K562 (cell line): ENCODE data around the gene AK4. TPM values are rescaled to one million over a fixed set of nuclear protein-coding genes. Genes with fewer than 3 reads are reported as not detected.

Experiments
- CCNT2 ChIP-seq: IDR thresholded peaks from 2 replicates; pipeline ENCODE4 v1.6.1; 2011; ENCODE audit warnings: borderline replicate concordance, low read depth, mild to moderate bottlenecking, moderate library complexity, mixed read lengths, low read length; ENCODE audit not compliant: insufficient read length; ENCODE audit errors: extremely low read depth
- ELF4 ChIP-seq: fragments of 450-650 bp; formaldehyde crosslinking; IDR thresholded peaks from 2 replicates; pipeline ENCODE4 v1.4.0; 2022; ENCODE audit warnings: missing genetic modification characterization
- EP400 ChIP-seq: fragments of 450-650 bp; IDR thresholded peaks from 2 replicates; pipeline ENCODE4 v1.6.1; 2017; ENCODE audit warnings: antibody characterized with exemption, mild to moderate bottlenecking, moderate library complexity
- FOSL1 ChIP-seq: fragments of 200-800 bp; sonication (Bioruptor generic); conservative IDR thresholded peaks from 2 replicates; pipeline ENCODE4 v1.6.1; 2016; ENCODE audit warnings: missing genetic modification characterization, missing compliant biosample characterization
- ID3 ChIP-seq, 2 experiments: fragments of 250-450 bp in 1 of 2; fragments of 450-650 bp in 1 of 2; sonication (Bioruptor Pico) in 1 of 2; IDR thresholded peaks; 2 replicates each; pipeline versions ENCODE4 v1.6.1 to v1.8.0; 2016 to 2021; ENCODE audit warnings: mild to moderate bottlenecking in 2 of 2, moderate library complexity in 2 of 2, missing compliant biosample characterization in 1 of 2, missing genetic modification characterization in 1 of 2
- NR4A1 ChIP-seq, 2 experiments: fragments of 250-450 bp in 1 of 2; fragments of 450-650 bp in 1 of 2; sonication (Bioruptor Pico) in 1 of 2; IDR thresholded peaks; 2 replicates each; pipeline versions ENCODE4 v1.4.0 to v1.6.1; 2016 to 2020; ENCODE audit warnings: mild to moderate bottlenecking in 2 of 2, missing compliant biosample characterization in 1 of 2, missing genetic modification characterization in 1 of 2, moderate library complexity in 1 of 2
- RFX5 ChIP-seq: IDR thresholded peaks from 2 replicates; pipeline ENCODE4 v1.6.1; 2011; ENCODE audit warnings: low read depth, mild to moderate bottlenecking, improper control_type of control experiment, low read length
- TCF15 ChIP-seq: fragments of 250-450 bp; sonication (Bioruptor Pico); IDR thresholded peaks from 2 replicates; pipeline ENCODE4 v1.8.0; 2022; ENCODE audit warnings: moderate library complexity, mild to moderate bottlenecking, inconsistent platforms
- ZBTB12 ChIP-seq: fragments of 250-450 bp; sonication (Bioruptor Pico); IDR thresholded peaks from 2 replicates; pipeline ENCODE4 v1.4.0; 2020
- ZNF445 ChIP-seq: fragments of 250-450 bp; sonication (Bioruptor Pico); IDR thresholded peaks from 2 replicates; pipeline ENCODE4 v1.4.0; 2020; ENCODE audit warnings: low read depth, mild to moderate bottlenecking, moderate library complexity
- ZNF589 ChIP-seq: fragments of 200-800 bp; sonication (Bioruptor generic); IDR thresholded peaks from 2 replicates; pipeline ENCODE4 v1.6.1; 2016; ENCODE audit warnings: low read depth, missing genetic modification characterization, missing compliant biosample characterization
- polyA plus RNA-seq, 8 experiments: library from polyadenylated mRNA; depleted of rRNA in 4 of 8; stranded (reverse) in 5 of 8; unstranded in 3 of 8; fragments of >200 nt; fragmentation: Nextera tagmentation in 2 of 8; fragmentation: Illumina TruSeq in 1 of 8; extraction: Ambion mirVana in 2 of 8; extraction: Trizol in 1 of 8; gene quantifications; 2 replicates each; pipeline versions ENCODE4 v1.2.1 to v1.2.3, GENCODE V29; 2011 to 2014; ENCODE audit warnings: inconsistent platforms in 1 of 8, missing spikeins in 1 of 8
- total RNA-seq, 7 experiments: library from RNA; depleted of rRNA in 6 of 7; stranded (reverse); fragments of >200 nt in 6 of 7; fragmentation: Illumina TruSeq in 2 of 7; extraction: Trizol in 2 of 7; gene quantifications; 2 replicates each; pipeline versions ENCODE4 v1.2.1 to v1.2.3, GENCODE V29; 2011 to 2021; ENCODE audit warnings: low replicate concordance in 1 of 7
- TF ChIP-seq, protein P1 (sequence below): fragments of 450-650 bp; IDR thresholded peaks from 2 replicates; pipeline ENCODE4 v1.6.1; 2016; ENCODE audit warnings: mild to moderate bottlenecking, moderate library complexity

The AK4 gene
- total and polyA plus RNA-seq, 9 of the 15 experiments (the other 6 are each of a cell fraction or from before 2014, with no cell fraction given): 10.4 to 96.6 (median 21.5) TPM

DNA sequence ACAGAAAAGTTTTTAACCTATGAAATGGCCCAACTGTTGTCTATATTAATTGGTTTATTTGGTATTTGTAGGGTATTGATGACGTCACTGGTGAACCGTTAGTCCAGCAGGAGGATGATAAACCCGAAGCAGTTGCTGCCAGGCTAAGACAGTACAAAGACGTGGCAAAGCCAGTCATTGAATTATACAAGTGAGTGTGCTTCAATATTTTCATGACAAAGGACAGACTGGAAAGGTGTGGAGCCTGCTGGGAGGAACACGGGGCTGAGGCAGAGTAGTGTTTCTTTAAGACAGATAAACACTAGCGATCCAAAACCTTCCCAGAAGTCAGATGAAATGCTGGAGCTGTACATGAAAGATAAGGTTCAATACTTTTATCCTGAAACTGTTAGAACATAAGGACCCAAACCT, 76.7 kb downstream of the AK4 start (continued):
- no peak for TF ChIP-seq ID3 (CRISPR knock-in tag; IDR thresholded peaks at IDR 0.05)
- 0 out of 2 replicates have a peak, but pooled peaks have one; percentile 6 for TF ChIP-seq ID3 (tag; IDR thresholded peaks at IDR 0.05)
- no peak for TF ChIP-seq ZNF589 (CRISPR knock-in tag)
- TF ChIP-seq FOSL1 (tag): 0 out of 2 replicates have a peak, but pooled peaks have one; percentile 24
- TF ChIP-seq RFX5: no peak
- peak; percentile 56; the same call in 1 of the 2 replicates for TF ChIP-seq ZBTB12 (CRISPR knock-in tag)
- no peak for TF ChIP-seq NR4A1 (CRISPR knock-in tag; IDR thresholded peaks at IDR 0.05)
- peak; percentile 43; the same call in 1 of the 2 replicates for TF ChIP-seq NR4A1 (tag; IDR thresholded peaks at IDR 0.05)
- TF ChIP-seq, protein P1, sequence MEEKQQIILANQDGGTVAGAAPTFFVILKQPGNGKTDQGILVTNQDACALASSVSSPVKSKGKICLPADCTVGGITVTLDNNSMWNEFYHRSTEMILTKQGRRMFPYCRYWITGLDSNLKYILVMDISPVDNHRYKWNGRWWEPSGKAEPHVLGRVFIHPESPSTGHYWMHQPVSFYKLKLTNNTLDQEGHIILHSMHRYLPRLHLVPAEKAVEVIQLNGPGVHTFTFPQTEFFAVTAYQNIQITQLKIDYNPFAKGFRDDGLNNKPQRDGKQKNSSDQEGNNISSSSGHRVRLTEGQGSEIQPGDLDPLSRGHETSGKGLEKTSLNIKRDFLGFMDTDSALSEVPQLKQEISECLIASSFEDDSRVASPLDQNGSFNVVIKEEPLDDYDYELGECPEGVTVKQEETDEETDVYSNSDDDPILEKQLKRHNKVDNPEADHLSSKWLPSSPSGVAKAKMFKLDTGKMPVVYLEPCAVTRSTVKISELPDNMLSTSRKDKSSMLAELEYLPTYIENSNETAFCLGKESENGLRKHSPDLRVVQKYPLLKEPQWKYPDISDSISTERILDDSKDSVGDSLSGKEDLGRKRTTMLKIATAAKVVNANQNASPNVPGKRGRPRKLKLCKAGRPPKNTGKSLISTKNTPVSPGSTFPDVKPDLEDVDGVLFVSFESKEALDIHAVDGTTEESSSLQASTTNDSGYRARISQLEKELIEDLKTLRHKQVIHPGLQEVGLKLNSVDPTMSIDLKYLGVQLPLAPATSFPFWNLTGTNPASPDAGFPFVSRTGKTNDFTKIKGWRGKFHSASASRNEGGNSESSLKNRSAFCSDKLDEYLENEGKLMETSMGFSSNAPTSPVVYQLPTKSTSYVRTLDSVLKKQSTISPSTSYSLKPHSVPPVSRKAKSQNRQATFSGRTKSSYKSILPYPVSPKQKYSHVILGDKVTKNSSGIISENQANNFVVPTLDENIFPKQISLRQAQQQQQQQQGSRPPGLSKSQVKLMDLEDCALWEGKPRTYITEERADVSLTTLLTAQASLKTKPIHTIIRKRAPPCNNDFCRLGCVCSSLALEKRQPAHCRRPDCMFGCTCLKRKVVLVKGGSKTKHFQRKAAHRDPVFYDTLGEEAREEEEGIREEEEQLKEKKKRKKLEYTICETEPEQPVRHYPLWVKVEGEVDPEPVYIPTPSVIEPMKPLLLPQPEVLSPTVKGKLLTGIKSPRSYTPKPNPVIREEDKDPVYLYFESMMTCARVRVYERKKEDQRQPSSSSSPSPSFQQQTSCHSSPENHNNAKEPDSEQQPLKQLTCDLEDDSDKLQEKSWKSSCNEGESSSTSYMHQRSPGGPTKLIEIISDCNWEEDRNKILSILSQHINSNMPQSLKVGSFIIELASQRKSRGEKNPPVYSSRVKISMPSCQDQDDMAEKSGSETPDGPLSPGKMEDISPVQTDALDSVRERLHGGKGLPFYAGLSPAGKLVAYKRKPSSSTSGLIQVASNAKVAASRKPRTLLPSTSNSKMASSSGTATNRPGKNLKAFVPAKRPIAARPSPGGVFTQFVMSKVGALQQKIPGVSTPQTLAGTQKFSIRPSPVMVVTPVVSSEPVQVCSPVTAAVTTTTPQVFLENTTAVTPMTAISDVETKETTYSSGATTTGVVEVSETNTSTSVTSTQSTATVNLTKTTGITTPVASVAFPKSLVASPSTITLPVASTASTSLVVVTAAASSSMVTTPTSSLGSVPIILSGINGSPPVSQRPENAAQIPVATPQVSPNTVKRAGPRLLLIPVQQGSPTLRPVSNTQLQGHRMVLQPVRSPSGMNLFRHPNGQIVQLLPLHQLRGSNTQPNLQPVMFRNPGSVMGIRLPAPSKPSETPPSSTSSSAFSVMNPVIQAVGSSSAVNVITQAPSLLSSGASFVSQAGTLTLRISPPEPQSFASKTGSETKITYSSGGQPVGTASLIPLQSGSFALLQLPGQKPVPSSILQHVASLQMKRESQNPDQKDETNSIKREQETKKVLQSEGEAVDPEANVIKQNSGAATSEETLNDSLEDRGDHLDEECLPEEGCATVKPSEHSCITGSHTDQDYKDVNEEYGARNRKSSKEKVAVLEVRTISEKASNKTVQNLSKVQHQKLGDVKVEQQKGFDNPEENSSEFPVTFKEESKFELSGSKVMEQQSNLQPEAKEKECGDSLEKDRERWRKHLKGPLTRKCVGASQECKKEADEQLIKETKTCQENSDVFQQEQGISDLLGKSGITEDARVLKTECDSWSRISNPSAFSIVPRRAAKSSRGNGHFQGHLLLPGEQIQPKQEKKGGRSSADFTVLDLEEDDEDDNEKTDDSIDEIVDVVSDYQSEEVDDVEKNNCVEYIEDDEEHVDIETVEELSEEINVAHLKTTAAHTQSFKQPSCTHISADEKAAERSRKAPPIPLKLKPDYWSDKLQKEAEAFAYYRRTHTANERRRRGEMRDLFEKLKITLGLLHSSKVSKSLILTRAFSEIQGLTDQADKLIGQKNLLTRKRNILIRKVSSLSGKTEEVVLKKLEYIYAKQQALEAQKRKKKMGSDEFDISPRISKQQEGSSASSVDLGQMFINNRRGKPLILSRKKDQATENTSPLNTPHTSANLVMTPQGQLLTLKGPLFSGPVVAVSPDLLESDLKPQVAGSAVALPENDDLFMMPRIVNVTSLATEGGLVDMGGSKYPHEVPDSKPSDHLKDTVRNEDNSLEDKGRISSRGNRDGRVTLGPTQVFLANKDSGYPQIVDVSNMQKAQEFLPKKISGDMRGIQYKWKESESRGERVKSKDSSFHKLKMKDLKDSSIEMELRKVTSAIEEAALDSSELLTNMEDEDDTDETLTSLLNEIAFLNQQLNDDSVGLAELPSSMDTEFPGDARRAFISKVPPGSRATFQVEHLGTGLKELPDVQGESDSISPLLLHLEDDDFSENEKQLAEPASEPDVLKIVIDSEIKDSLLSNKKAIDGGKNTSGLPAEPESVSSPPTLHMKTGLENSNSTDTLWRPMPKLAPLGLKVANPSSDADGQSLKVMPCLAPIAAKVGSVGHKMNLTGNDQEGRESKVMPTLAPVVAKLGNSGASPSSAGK: peak; percentile 32; the same call in 1 of the 2 replicates
- peak; percentile 42; the same call in 1 of the 2 replicates for TF ChIP-seq EP400
- 0 out of 2 replicates have a peak, but pooled peaks have one; percentile 52 for TF ChIP-seq TCF15 (CRISPR knock-in tag)
- peak; percentile 31 for TF ChIP-seq CCNT2
- TF ChIP-seq ELF4 (CRISPR knock-in tag): 0 out of 2 replicates have a peak, but pooled peaks have one; percentile 63
- TF ChIP-seq ZNF445 (CRISPR knock-in tag): 0 out of 2 replicates have a peak, but pooled peaks have one; percentile 40
